ENCODE results near the gene ETDC.
"Not testable (repeated sequence)": the region's sequence is repeated elsewhere in the genome, so short reads cannot be mapped to it uniquely, and the experiment has no call there.

The ETDC gene

DNA sequence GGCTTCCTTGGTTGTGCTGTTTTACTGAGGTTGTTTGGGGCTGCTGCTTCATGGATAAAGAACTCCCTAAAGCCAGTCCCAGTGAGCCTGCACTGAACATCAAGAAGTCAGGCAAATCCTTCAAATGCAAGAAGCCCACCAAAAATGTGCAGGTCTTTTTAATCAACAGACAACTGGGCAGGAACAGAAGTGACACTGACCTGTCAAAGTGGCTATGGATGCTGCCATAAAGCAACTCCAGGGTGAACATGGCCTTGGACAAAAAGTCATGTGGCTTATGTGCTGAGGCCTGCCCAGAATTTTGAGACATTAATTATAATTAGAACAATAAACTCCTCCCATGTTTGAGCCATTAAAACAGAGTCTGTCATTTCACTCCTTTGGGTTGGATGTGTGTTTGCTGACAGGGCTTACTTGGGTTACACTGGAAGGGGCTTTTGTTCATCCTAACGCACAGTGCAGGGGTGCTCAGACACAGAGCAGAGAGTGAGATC is at the start of gene ETDC:
Gene ETDC (plus strand): TSS at position 51 of the 494 bp plus-strand sequence. CDS start 0 bp downstream, at position 51.
- no peak for DNase-seq

- not testable (repeated sequence) for DNase-seq
These were observed 48.3 kb upstream of the ETDC start for GRCh38 chrX:135260976-135261375.

DNA sequence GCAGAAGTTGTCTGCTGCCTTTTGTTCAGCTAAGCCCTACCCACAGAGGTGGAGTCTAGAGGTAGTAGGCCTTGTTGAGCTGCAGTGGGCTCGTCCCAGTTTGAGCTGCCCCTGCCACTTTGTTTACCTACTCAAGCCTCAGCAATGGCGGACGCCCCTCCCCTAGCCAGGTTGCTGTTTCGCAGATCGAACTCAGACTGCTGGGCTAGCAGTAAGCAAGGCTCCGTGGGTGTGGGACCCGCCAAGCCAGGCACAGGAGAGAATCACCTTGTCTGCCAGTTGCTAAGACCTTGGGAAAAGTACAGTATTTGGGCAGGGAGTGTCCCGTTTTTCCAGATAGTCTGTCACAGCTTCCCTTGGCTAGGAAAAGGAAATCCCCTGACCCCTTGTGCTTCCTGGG is 45.9 kb upstream of the ETDC start:
- not testable (repeated sequence) for DNase-seq

- DNase-seq, result no peak
These were observed 45.1 kb upstream of the ETDC start for GRCh38 chrX:135264206-135264605.

DNA sequence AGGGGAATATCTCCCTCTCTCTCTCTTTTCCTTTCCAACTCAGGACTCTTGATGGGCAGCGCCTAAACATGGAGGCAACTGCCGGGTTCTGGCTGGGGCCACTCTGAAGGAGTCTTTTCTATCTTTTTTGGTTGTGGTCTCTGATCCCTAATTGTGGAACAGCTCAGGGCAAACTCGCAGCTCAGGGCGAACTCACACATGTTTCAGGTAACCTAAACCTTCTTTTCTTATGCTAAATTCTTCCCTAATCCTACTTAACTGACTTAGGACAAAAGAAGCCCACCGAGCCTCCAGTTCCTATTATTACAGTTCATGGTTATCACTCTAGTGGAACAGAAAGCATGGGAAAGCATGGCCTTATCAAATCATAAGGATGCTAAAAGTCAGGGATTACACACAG is 36.1 kb upstream of the ETDC start:
- DNase-seq, result no peak

- DNase-seq, result no peak
These were observed 33.3 kb upstream of the ETDC start for GRCh38 chrX:135275973-135276372.

GRCh38 chrX:135287266-135287823 is 21.9 kb upstream of the ETDC start:
- DNase-seq, result no peak

GRCh38 chrX:135295238-135295943 is 13.9 kb upstream of the ETDC start:
- DNase-seq, result no peak

DNA sequence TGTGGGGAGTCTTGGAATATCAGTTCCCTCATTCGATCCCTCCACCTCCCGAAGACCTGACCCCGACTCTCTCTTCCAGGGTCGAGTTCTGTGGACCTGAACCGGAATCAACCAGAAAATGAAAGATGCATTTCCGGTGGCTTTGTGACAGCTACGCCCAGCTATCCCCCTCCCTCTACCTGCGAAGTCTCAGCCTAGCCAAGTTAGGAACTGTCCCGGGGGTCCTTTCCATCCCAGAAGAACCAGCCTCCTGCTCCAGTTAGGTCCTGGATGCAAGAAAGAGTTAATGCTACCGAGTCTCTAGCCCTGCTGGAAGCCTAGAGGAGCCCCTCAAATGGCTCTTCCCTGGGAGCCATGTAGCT is 13.4 kb upstream of the ETDC start:
- no peak for DNase-seq

DNA sequence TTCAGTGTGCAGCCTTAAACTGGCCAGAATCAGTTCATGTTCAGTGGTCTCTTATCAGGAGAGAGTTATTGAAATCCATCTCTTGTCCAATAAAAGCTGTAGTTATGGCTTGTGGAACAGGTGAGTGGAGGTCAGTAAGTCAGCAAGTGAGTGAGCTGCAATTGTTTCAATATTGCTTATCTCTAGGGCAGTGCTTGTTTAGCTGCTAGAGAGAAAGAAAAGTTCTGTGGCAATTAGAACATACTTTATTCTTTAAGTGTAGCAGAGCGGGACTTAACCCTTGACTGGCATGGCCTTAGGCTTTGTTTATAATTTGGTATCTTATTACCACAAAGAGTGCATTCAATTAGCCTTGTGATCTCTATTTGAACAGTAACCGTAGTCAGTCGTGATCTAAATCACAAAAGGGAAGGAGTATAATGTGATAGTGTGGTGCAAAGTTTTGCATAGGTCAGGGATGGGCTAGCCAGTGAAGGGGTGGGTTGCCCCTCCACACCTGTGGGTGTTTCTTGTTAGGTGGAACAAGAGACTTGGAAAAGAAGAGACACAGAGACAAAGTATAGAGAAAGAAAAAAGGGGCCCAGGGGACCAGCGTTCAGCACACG is 6.9 kb upstream of the ETDC start:
- no peak for DNase-seq

DNA sequence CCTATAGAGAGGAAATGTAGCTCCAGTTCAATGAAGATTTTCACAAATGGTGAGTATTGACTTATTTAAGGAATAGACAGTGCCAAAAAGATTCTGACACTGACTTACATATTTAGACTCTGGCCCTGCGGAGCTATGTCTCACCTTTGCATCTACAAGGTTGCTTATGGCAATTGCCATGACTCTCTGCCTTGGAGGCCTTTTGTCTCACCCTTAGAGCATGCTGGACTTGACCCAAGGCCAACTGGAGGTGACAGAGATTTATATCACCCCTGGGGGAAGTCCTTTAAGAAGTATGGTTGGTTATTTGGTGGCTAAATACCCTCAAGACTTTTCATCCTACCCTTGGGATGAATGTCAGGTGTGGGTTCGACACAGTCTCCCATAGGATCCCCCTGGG is 4.5 kb upstream of the ETDC start:
- no peak for DNase-seq

GRCh38 chrX:135307171-135307570 is 2.1 kb upstream of the ETDC start:
- DNase-seq, result no peak

- DNase-seq, result no peak
These were observed 880 bp upstream of the ETDC start for GRCh38 chrX:135308345-135308855.

DNA sequence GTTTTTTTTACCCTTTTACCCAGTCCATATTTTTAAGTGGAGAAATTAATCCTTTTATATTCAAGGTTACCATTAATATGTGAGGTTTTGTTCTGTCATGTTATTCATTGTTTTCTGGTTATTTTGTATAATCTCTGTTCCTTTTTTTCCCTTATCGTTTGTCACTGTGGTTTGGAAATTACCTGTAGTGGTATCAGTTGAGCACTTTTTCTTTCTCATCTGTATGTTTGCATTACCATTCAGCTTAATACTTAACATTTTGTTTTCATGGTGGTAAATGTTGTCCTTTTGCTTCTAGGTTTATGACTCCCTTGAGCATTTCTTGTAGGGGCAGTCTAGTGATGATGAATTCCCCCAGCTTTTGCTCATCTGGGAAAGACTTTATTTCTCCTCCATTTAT is 6.6 kb downstream of the ETDC start:
- DNase-seq, result no peak

GRCh38 chrX:135324463-135324862 is 15.2 kb downstream of the ETDC start:
- no peak for DNase-seq

DNA sequence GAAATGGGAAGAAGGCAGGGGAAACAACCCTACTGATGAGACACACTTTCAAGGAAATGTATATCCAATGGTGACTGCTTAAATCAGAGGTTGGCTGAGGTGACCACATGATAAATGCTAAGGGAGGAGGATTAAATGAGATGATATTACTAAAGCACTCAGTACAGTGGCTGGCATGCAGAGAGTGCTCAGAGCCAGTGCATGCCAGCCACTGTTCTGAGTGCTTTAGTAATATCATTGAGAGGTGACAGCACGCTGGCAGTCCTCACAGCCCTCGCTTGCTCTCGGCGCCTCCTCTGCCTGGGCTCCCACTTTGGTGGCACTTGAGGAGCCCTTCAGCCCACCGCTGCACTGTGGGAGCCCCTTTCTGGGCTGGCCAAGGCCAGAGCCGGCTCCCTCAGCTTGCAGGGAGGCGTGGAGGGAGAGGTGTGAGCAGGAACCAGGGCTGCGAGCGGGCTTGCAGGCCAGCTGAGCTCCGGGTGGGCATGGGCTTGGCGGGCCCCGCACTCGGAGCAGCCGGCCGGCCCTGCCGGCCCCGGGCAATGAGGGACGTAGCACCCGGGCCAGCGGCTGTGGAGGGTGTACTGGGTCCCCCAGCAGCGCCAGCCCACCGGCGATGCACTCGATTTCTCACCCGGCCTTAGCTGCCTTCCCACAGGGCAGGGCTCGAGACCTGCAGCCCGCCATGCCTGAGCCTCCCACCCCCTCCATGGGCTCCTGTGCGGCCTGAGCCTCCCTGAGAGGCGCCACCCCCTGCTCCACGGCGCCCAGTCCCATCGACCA is 15.9 kb downstream of the ETDC start:
- DNase-seq, result not testable (repeated sequence)

GRCh38 chrX:135327299-135327698 is 18.0 kb downstream of the ETDC start:
- DNase-seq, result no peak

DNA sequence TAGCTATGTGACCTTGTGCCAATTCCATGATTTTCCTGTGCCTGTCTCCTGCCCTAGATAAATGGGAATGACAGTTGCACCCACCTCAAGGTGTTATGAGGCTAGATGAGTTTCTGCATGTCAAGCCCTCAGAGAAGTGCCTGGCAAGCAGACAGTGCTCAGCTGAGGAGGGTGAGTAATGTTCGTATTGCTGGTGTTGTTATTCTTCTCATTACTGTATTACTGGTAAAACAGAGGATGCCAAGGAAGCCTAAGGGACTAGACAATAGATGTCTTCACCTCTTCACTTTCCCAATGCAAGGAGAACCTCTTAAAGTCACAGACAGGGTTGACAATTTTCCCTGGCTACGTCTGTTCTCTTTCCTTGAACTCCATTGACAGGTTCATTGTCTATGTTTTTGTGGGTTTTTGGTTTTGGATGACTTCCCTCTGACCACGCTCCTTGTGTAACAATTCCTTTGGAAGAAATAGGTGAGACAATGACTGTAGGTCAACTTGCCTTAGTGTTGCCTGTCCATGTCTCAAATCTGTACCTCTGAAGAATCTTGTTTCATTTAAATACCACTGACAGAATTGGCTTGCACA is 19.2 kb downstream of the ETDC start:
- DNase-seq, result no peak

DNA sequence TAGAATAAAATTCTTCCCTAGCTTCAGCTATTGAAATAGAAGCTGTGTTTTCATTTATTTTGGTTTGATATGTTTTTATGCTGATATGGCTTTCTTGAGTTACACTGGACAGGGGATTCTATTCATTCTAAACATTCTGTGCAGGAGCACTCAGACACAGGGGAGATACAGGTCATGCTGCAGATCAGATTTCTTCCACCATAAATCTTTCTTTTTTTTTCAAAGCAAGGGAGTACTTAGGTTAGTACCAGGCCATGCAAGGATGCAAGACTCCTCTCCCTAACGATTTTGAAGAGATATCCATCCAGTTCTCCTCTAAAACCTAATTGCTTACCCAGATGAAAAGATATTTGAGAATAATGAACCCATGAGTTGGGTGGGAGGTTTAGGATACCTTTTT is 21.4 kb downstream of the ETDC start:
- no peak for DNase-seq

DNA sequence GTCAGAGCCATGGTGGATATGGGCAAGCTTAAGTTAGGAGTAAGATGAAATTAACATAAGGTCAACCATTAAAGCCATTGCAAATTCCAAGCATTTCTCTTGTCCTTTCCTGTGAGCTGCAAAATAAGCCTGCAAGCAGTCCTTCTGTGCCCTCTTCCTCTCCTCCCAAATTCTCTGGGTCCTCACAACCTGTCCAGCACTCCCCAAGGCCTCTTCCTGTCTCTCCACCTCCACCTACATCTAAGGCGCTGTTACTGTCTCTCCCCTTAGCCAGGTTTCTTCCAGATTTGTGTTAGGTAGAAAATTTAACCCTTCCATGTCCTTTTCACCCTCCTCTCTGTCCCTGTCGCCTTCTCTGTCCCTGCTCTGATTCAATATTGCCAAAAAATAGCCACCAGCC is 22.2 kb downstream of the ETDC start:
- no peak for DNase-seq

DNA sequence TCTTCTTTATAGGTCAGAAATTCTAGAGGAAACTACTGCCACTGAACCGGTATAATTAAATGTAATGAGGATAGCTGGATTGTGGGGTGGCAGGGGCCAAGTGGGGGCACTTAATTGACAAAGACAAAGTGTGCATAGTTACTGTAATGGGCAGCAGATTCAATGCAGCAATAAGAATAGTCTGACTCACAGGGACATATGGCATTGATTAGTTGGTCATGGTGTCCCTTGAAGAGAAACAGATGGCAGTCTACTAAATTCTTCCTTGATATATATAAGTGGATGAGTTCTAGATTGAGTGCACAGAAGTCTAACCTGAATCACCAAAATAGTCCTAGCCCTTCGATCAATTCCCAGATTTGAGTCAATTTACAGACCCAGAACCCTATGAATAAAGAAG is 31.6 kb downstream of the ETDC start:
- no peak for DNase-seq

- no peak for DNase-seq
These were observed 35.9 kb downstream of the ETDC start for GRCh38 chrX:135345107-135345589.

DNA sequence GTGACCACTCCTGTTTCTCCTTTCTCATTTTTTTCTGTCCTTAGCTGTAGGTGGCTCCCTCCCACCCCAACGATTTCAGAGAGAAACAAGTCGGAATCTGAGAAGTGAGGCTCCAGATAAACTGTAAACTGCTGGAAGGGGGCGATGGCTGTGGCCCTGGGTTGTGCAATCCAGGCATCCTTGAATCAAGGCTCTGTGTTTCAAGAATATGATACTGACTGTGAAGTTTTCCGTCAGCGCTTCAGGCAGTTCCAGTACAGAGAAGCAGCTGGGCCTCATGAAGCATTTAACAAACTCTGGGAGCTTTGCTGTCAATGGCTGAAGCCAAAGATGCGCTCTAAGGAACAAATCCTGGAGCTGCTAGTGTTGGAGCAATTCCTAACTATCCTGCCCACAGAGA is 37.7 kb downstream of the ETDC start:
- no peak for DNase-seq

Measured in NCI-H187 (cell line).